Panc1 (cell line): ENCODE results near the gene SUPT20HL1. TPM values are rescaled to one million over a fixed set of nuclear protein-coding genes. Genes with fewer than 3 reads are reported as not detected.

Source experiments
- ATAC-seq: fragments of 200-7000 bp; cut with Tn5 transposase; 2 replicates; pipeline ENCODE4 v1.9.1; 2020; ENCODE audit warnings: mild to moderate bottlenecking, moderate library complexity
- BruUV-seq: library from RNA; stranded (reverse); fragments of 400-500 nt; replicated peaks from 2 replicates; lab custom pipeline; 2021; lab: Mats Ljungman, UMichigan
- CTCF ChIA-PET: fragments of 300-600 bp; sonication (Branson Sonifier 250); formaldehyde crosslinking; loops from one replicate; lab custom pipeline; 2022; ENCODE audit warnings: antibody characterized with exemption; lab: Charles Lee
- POLR2A ChIA-PET: fragments of 300-600 bp; sonication (Branson Sonifier 250); formaldehyde crosslinking; loops from one replicate; lab custom pipeline; 2022; ENCODE audit warnings: antibody characterized with exemption; lab: Charles Lee
- DNase-seq: peaks from one replicate; pipeline ENCODE4 v3.0.0-alpha.2; 2010; ENCODE audit warnings: low read depth, low spot score
- H3K27ac ChIP-seq: 2 replicates; pipeline ENCODE4 v1.5.1; 2011; ENCODE audit warnings: mild to moderate bottlenecking, low read length, inconsistent platforms
- H3K27me3 ChIP-seq: fragments of 200-500 bp; sonication (Bioruptor generic); 2 replicates; pipeline ENCODE4 v1.6.0; 2014; ENCODE audit warnings: low read length, inconsistent platforms; ENCODE audit not compliant: control insufficient read depth, insufficient read depth
- H3K36me3 ChIP-seq: fragments of 200-500 bp; sonication (Bioruptor generic); 2 replicates; pipeline ENCODE4 v1.5.1; 2014; ENCODE audit warnings: inconsistent platforms, mild to moderate bottlenecking, low read length, moderate library complexity; ENCODE audit not compliant: control insufficient read depth, insufficient read depth
- H3K4me1 ChIP-seq: 2 replicates; pipeline ENCODE4 v1.5.1; 2011; ENCODE audit warnings: inconsistent platforms, mild to moderate bottlenecking, low read length, moderate library complexity; ENCODE audit not compliant: control insufficient read depth, insufficient read depth
- H3K4me3 ChIP-seq, 2 experiments: 2 replicates each; pipeline ENCODE4 v1.5.1; 2011 to 2012; ENCODE audit warnings: low read depth in 2 of 2, low read length in 2 of 2, mild to moderate bottlenecking in 2 of 2, inconsistent platforms in 1 of 2, moderate library complexity in 1 of 2
- H3K9me3 ChIP-seq: fragments of 200-500 bp; sonication (Bioruptor generic); 2 replicates; pipeline ENCODE4 v1.5.1; 2014; ENCODE audit warnings: low read depth, mild to moderate bottlenecking, inconsistent platforms, low read length, moderate library complexity; ENCODE audit not compliant: control insufficient read depth, insufficient read depth
- CTCF ChIP-seq: fragments of 450-650 bp; IDR thresholded peaks from 2 replicates; pipeline ENCODE4 v1.5.1; 2017; ENCODE audit warnings: mild to moderate bottlenecking
- POLR2AphosphoS5 ChIP-seq: IDR thresholded peaks from 2 replicates; pipeline ENCODE4 v1.6.1; 2012; ENCODE audit warnings: mild to moderate bottlenecking, low read depth, low read length, moderate library complexity
- REST ChIP-seq, 2 experiments: IDR thresholded peaks; 2 replicates each; pipeline ENCODE4 v1.6.1; 2011 to 2012; ENCODE audit warnings: low read depth in 2 of 2, control low read depth in 1 of 2, low read length in 1 of 2, mild to moderate bottlenecking in 1 of 2, moderate library complexity in 1 of 2; ENCODE audit not compliant: insufficient read depth in 1 of 2
- SIN3A ChIP-seq: IDR thresholded peaks from 2 replicates; pipeline ENCODE4 v1.6.1; 2012; ENCODE audit warnings: low read depth, mild to moderate bottlenecking, low read length, moderate library complexity, borderline replicate concordance; ENCODE audit not compliant: insufficient read depth
- TCF7L2 ChIP-seq: IDR thresholded peaks from 2 replicates; pipeline ENCODE4 v1.6.1; 2011; ENCODE audit warnings: mild to moderate bottlenecking, low read depth, low read length, inconsistent platforms
- in situ Hi-C: cut with HindIII; loops from 2 replicates; pipeline ENCODE4 v1.10.0; 2016; ENCODE audit warnings: low sequenced_read_pairs, low pct_unique_long_range_greater_than_20kb
- intact Hi-C: fragments of 100-400 bp; cut with micrococcal nuclease; formaldehyde crosslinking; loops from one replicate; pipeline ENCODE4 v1.10.0; 2022; ENCODE audit not compliant: unreplicated experiment
- total RNA-seq: library from RNA; stranded (reverse); gene quantifications from one replicate; pipeline ENCODE4 v1.2.1, GENCODE V29; 2021; ENCODE audit not compliant: unreplicated experiment

The SUPT20HL1 gene
- total RNA-seq, 1 experiment from 2014 or later = not detected

- Histone ChIP-seq H3K27me3 (no peaks in the 10 kb centered on the region), H3K9me3 (no peaks in the 10 kb centered on the region), H3K4me3 (no peak overlapping the region), H3K36me3 (no peaks in the 10 kb centered on the region), H3K27ac (no peak overlapping the region), H3K4me1 (no peaks in the 10 kb centered on the region)
- no TSS peak for BruUV-seq
- CTCF ChIA-PET = no interaction called here
- ATAC-seq (no peak), DNase-seq (no peak)
- intact Hi-C loops (no loop called here), in situ Hi-C loops (no loop called here)
- POLR2A ChIA-PET = no interaction called here
- TF ChIP-seq SIN3A (no peak), POLR2AphosphoS5 (no peak), CTCF (no peak), TCF7L2 (no peak), REST (IDR thresholded peaks at IDR 0.05; ENCODE audit: insufficient read depth in 1 of 2, low read depth in 2 of 2, low read length in 1 of 2) (no peak)
These were observed 42.9 kb upstream of the SUPT20HL1 start for GRCh38 chrX:24317567-24317966.

- H3K4me1 ChIP-seq = no peaks in the 10 kb centered on the region
- in situ Hi-C loops = no loop called here
- no peaks in the 10 kb centered on the region for H3K27me3 ChIP-seq
- ATAC-seq (no peak), DNase-seq (no peak)
- ChIA-PET POLR2A (no interaction called here), CTCF (no interaction called here)
- no peak overlapping the region for H3K4me3 ChIP-seq
- BruUV-seq = no TSS peak
- no peaks in the 10 kb centered on the region for H3K9me3 ChIP-seq
- no peaks in the 10 kb centered on the region for H3K36me3 ChIP-seq
- TF ChIP-seq SIN3A (no peak), TCF7L2 (no peak), POLR2AphosphoS5 (no peak), CTCF (no peak), REST (IDR thresholded peaks at IDR 0.05; ENCODE audit: insufficient read depth in 1 of 2, low read depth in 2 of 2, low read length in 1 of 2) (no peak)
- H3K27ac ChIP-seq = no peak overlapping the region
- intact Hi-C loops = no loop called here
These were observed 38.6 kb upstream of the SUPT20HL1 start for GRCh38 chrX:24321741-24322395.
